GM12878 (cell line): Measurements from ENCODE around the gene PRDM8. TPM values are rescaled to one million over a fixed set of nuclear protein-coding genes. Genes with fewer than 3 reads are reported as not detected.

Experiments
- ATAC-seq: fragments of 200-7000 bp; cut with Tn5 transposase; 3 replicates; pipeline ENCODE4 v1.9.1; 2020; ENCODE audit warnings: mild to moderate bottlenecking, moderate library complexity
- BruUV-seq: library from RNA; stranded (reverse); fragments of 400-500 nt; replicated peaks from 2 replicates; lab custom pipeline; 2021; lab: Mats Ljungman, UMichigan
- CTCF ChIA-PET: fragments of 300-600 bp; sonication (Branson Sonifier 250); formaldehyde crosslinking; extraction: SDS; loops from one replicate; lab custom pipeline; 2021; ENCODE audit warnings: inconsistent platforms; lab: Yijun Ruan, JAX
- POLR2A ChIA-PET: fragments of 350-600 bp; formaldehyde crosslinking; extraction: SDS; loops from one replicate; lab custom pipeline; 2021; ENCODE audit warnings: inconsistent platforms; lab: Charles Lee
- RAD21 ChIA-PET: fragments of 300-600 bp; sonication (Branson Sonifier 250); formaldehyde crosslinking; loops from one replicate; lab custom pipeline; 2023; ENCODE audit warnings: antibody characterized with exemption; ENCODE audit not compliant: unreplicated experiment; lab: Charles Lee
- SMC1A ChIA-PET: fragments of 300-600 bp; sonication (Branson Sonifier 250); formaldehyde crosslinking; loops from one replicate; lab custom pipeline; 2023; ENCODE audit not compliant: unreplicated experiment, uncharacterized antibody; lab: Charles Lee
- DNase-seq: peaks from one replicate; pipeline ENCODE4 v3.0.0-alpha.2; 2011; ENCODE audit warnings: low read depth, low spot score
- FAIRE-seq: peaks from 3 replicates; lab custom pipeline; 2011; peaks lifted over from hg19 to GRCh38; lab: Jason Lieb, UNC
- H2AFZ ChIP-seq: 2 replicates; pipeline ENCODE4 v1.6.0; 2011; ENCODE audit warnings: low read depth, low read length, control low read depth; ENCODE audit not compliant: control insufficient read depth
- H3K27ac ChIP-seq: 2 replicates; pipeline ENCODE4 v1.5.1; 2011; ENCODE audit warnings: control low read depth; ENCODE audit not compliant: control insufficient read depth, insufficient read depth
- H3K27me3 ChIP-seq, 2 experiments: replicated peaks in 1 of 2; 2 replicates each; pipeline versions ENCODE4 v1.6.0 to v1.6.1; 2011; ENCODE audit warnings: low read length in 1 of 2; ENCODE audit not compliant: control insufficient read depth in 2 of 2, insufficient read depth in 2 of 2
- H3K36me3 ChIP-seq, 2 experiments: 2 replicates each; pipeline ENCODE4 v1.5.1; 2011; ENCODE audit warnings: low read length in 1 of 2; ENCODE audit not compliant: control insufficient read depth in 2 of 2, insufficient read depth in 2 of 2
- H3K4me1 ChIP-seq: 2 replicates; pipeline ENCODE4 v1.6.1; 2011; ENCODE audit warnings: mild to moderate bottlenecking, low read length, moderate library complexity, mixed read lengths; ENCODE audit not compliant: control insufficient read depth, insufficient read depth
- H3K4me2 ChIP-seq: 2 replicates; pipeline ENCODE4 v1.6.0; 2011; ENCODE audit warnings: control low read depth; ENCODE audit not compliant: control insufficient read depth, insufficient read depth
- H3K4me3 ChIP-seq: fragments of 200-600 bp; sonication (generic); 2 replicates; pipeline ENCODE4 v1.5.1; 2016
- H3K79me2 ChIP-seq: 2 replicates; pipeline ENCODE4 v1.6.0; 2011; ENCODE audit warnings: low read length; ENCODE audit not compliant: control insufficient read depth, insufficient read depth
- H3K9ac ChIP-seq: 2 replicates; pipeline ENCODE4 v1.8.0; 2011; ENCODE audit warnings: low read length, control low read depth, mixed read lengths; ENCODE audit not compliant: control insufficient read depth, insufficient read depth
- H3K9me3 ChIP-seq: replicated peaks from 3 replicates; pipeline ENCODE4 v1.5.1; 2011; ENCODE audit warnings: mild to moderate bottlenecking, low read length; ENCODE audit not compliant: control insufficient read depth, insufficient read depth
- H4K20me1 ChIP-seq: 2 replicates; pipeline ENCODE4 v1.6.0; 2011; ENCODE audit not compliant: control insufficient read depth, insufficient read depth
- CBFB ChIP-seq: IDR thresholded peaks from 2 replicates; pipeline ENCODE4 v1.6.1; 2016; ENCODE audit warnings: antibody characterized with exemption, low read depth
- CBX3 ChIP-seq: fragments of 200-600 bp; sonication (generic); IDR thresholded peaks from 2 replicates; pipeline ENCODE4 v1.6.1; 2016; ENCODE audit warnings: low read depth, borderline replicate concordance
- ELK1 ChIP-seq: IDR thresholded peaks from 2 replicates; pipeline ENCODE4 v1.6.1; 2012; ENCODE audit warnings: low read depth, low read length, improper control_type of control experiment
- EP300 ChIP-seq, 2 experiments: fragments of 150-350 bp in 1 of 2; IDR thresholded peaks; 2 replicates each; pipeline ENCODE4 v1.6.1; 2011 to 2012; ENCODE audit warnings: low read depth in 2 of 2, low read length in 2 of 2, borderline replicate concordance in 1 of 2, improper control_type of control experiment in 1 of 2, inconsistent platforms in 1 of 2; ENCODE audit not compliant: control insufficient read depth in 1 of 2
- PKNOX1 ChIP-seq: fragments of 450-650 bp; IDR thresholded peaks from 2 replicates; pipeline ENCODE4 v1.6.1; 2016; ENCODE audit warnings: mild to moderate bottlenecking
- TCF12 ChIP-seq: IDR thresholded peaks from 2 replicates; pipeline ENCODE4 v1.6.1; 2011; ENCODE audit warnings: low read depth, mild to moderate bottlenecking, low read length
- WGBS: methylation state at CpG from one replicate; pipeline ENCODE4 v1.1.6; 2016; ENCODE audit warnings: low lambda C conversion rate; ENCODE audit not compliant: insufficient replicate concordance, insufficient coverage; ENCODE audit errors: missing lambda C conversion rate; 5-methylcytosine and 5-hydroxymethylcytosine counted together
- in situ Hi-C: fragments of 300-500 bp; cut with MboI; formaldehyde crosslinking; loops from 9 replicates; pipeline ENCODE4 v1.14.3; 2018; ENCODE audit warnings: mixed read lengths
- intact Hi-C: fragments of 100-400 bp; cut with micrococcal nuclease; formaldehyde crosslinking; loops from one replicate; pipeline ENCODE4 v1.14.2; 2022; ENCODE audit not compliant: unreplicated experiment
- polyA plus RNA-seq, 11 experiments: library from polyadenylated mRNA; depleted of rRNA in 4 of 11; unstranded in 6 of 11; stranded (reverse) in 5 of 11; fragments of >200 nt; fragmentation: Nextera tagmentation in 4 of 11; fragmentation: Illumina TruSeq in 1 of 11; extraction: Ambion mirVana in 4 of 11; extraction: Trizol in 1 of 11; gene quantifications; 1 replicate in 1 of 11; 2 replicates in 10 of 11; pipeline versions ENCODE4 v1.2.1 to v1.2.3, GENCODE V29; 2011 to 2016; ENCODE audit warnings: inconsistent platforms in 2 of 11, missing spikeins in 2 of 11, low read depth in 1 of 11
- total RNA-seq, 4 experiments: library from RNA; depleted of rRNA in 3 of 4; stranded (reverse); fragments of >200 nt in 3 of 4; fragmentation: Illumina TruSeq in 1 of 4; extraction: Trizol in 1 of 4; gene quantifications; 2 replicates each; pipeline versions ENCODE4 v1.2.1 to v1.2.3, GENCODE V29; 2013 to 2021

The PRDM8 gene
- total and polyA plus RNA-seq, 10 of the 15 experiments (the other 5 are each of a cell fraction or from before 2014, with no cell fraction given) = 0.09 to 1.6 (median 0.40) TPM

GRCh38 chr4:80235451-80235850 lies 38.1 kb downstream of the PRDM8 start (continued):
- TF ChIP-seq PKNOX1 (no peak), ELK1 (no peak)

- Histone ChIP-seq H3K27me3 (no peaks in the 10 kb centered on the region), H3K79me2 (no peaks in the 10 kb centered on the region), H3K9me3 (no peaks in the 10 kb centered on the region), H3K27ac (no peak overlapping the region), H3K36me3 (no peaks in the 10 kb centered on the region), H4K20me1 (no peaks in the 10 kb centered on the region), H3K9ac (no peak overlapping the region), H3K4me1 (no peaks in the 10 kb centered on the region), H3K4me3 (no peak overlapping the region), H2AFZ (no peak overlapping the region), H3K4me2 (no peak overlapping the region)
- DNase-seq = no peak
- no peak for FAIRE-seq
- intact Hi-C loops = no loop called here
- POLR2A ChIA-PET = no interaction called here
- no TSS peak for BruUV-seq
- in situ Hi-C loops = no loop called here
- no peak for ATAC-seq
- SMC1A ChIA-PET = interaction anchor here (1.0 to 1.1 kb wide), 2 partner anchors 10 to 13 kb away, joined by 3 read pairs; no protein-coding TSS in a partner anchor
- 38% methylated on average over 6 of the region's 6 CpGs for WGBS
- CTCF ChIA-PET = interaction anchor here (1.3 kb wide), 1 partner anchor 17 kb away, joined by 3 read pairs; no protein-coding TSS in a partner anchor
- no peak for TF ChIP-seq CBFB
- no peak for TF ChIP-seq EP300 (IDR thresholded peaks at IDR 0.05; ENCODE audit: borderline replicate concordance in 1 of 2, control insufficient read depth in 1 of 2, low read depth in 2 of 2, low read length in 2 of 2)
- TF ChIP-seq TCF12 = no peak
- no peak for TF ChIP-seq CBX3
- RAD21 ChIA-PET = no interaction called here
These were observed 40.7 kb downstream of the PRDM8 start for GRCh38 chr4:80237992-80238391.
